ENCODE data around the gene GLB1L2. TPM values are rescaled to one million over a fixed set of nuclear protein-coding genes. Genes with fewer than 3 reads are reported as not detected.

GLB1L2 gene
- total and polyA plus RNA-seq, 2 of the 4 experiments (the other 2 are of a cell fraction): under 0.01 to 0.26 TPM

DNA sequence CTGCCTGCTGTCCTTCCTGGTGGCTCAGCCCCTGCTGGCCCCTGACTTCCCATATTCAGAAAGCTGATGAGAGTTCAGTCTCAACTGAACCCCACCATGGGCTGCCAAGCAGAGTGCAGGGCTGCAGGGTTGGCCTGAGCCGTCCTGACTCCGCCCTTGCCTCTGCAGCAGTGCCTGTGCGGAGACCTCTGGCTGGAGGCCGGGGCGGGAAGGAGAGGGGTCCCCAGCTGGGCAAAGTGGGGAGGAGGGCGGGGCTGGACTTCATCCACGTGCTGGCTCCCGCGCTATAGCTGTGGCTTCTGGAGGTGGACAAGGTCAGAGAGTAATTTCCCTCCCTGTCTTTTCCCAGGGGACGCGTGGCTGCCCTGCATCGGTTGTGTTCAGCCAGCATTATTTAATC, 42.0 kb upstream of the GLB1L2 start:
- no peaks in the 10 kb centered on the region for H3K27me3 ChIP-seq (ENCODE audit: control insufficient read depth, insufficient read depth, low read length)
- dilution Hi-C loops (cut with HindIII; ENCODE audit: low sequenced_read_pairs, unreplicated experiment): no loop called here
- H3K4me2 ChIP-seq (ENCODE audit: low read depth, low read length): no peak overlapping the region
- no peak overlapping the region for H2AK5ac ChIP-seq (ENCODE audit: low read depth, low read length)
- H4K91ac ChIP-seq (ENCODE audit: insufficient read depth, low read depth, low read length): no peak overlapping the region
- CTCF ChIA-PET: no interaction called here
- no peaks in the 10 kb centered on the region for H3K4me1 ChIP-seq (ENCODE audit: control insufficient read depth, insufficient read depth, low read length)
- POLR2A ChIA-PET (ENCODE audit: unreplicated experiment): no interaction called here
- no peaks in the 10 kb centered on the region; the same call in 1 of the 2 replicates for H3K9me3 ChIP-seq (ENCODE audit: control insufficient read depth, insufficient read depth, low read length)
- H3K4ac ChIP-seq (ENCODE audit: low read depth, low read length): no peak overlapping the region
- BruUV-seq (replicated peaks): no TSS peak
- no peak overlapping the region for H2BK20ac ChIP-seq (ENCODE audit: low read depth, low read length)
- H3K4me3 ChIP-seq (ENCODE audit: insufficient read depth, low read depth, low read length): no peak overlapping the region
- DNase-seq (no peak), ATAC-seq (ENCODE audit: low read depth) (no peak)
- no peaks in the 10 kb centered on the region for H3K36me3 ChIP-seq (ENCODE audit: control insufficient read depth, insufficient read depth, low read length)
- no peak overlapping the region for H2AK9ac ChIP-seq (replicated peaks; ENCODE audit: low read depth, low read length, poor library complexity)
- no peak overlapping the region for H3K23ac ChIP-seq (ENCODE audit: low read depth, low read length)
- no peak overlapping the region for H3K18ac ChIP-seq (ENCODE audit: low read depth, low read length)
- no peak overlapping the region for H3K27ac ChIP-seq (ENCODE audit: insufficient read depth, low read length)
- TF ChIP-seq SMC3 (IDR thresholded peaks at IDR 0.05; ENCODE audit: low read depth, low read length): no peak
- TF ChIP-seq NFE2L2 (IDR thresholded peaks at IDR 0.05; ENCODE audit: low read depth, low read length): no peak
- no peak for TF ChIP-seq CHD1 (IDR thresholded peaks at IDR 0.05; ENCODE audit: low read depth, low read length)
- no peak for TF ChIP-seq RCOR1 (IDR thresholded peaks at IDR 0.05; ENCODE audit: insufficient replicate concordance, low read length)
- TF ChIP-seq BHLHE40 (IDR thresholded peaks at IDR 0.05; ENCODE audit: low read depth, low read length): no peak
- no peak for TF ChIP-seq RFX5 (IDR thresholded peaks at IDR 0.05; ENCODE audit: low read depth, low read length)
- no peak for TF ChIP-seq FOS (IDR thresholded peaks at IDR 0.05; ENCODE audit: low read depth, low read length)
- TF ChIP-seq MAZ (IDR thresholded peaks at IDR 0.05; ENCODE audit: borderline replicate concordance, low read depth, low read length): no peak
- TF ChIP-seq, protein P1, sequence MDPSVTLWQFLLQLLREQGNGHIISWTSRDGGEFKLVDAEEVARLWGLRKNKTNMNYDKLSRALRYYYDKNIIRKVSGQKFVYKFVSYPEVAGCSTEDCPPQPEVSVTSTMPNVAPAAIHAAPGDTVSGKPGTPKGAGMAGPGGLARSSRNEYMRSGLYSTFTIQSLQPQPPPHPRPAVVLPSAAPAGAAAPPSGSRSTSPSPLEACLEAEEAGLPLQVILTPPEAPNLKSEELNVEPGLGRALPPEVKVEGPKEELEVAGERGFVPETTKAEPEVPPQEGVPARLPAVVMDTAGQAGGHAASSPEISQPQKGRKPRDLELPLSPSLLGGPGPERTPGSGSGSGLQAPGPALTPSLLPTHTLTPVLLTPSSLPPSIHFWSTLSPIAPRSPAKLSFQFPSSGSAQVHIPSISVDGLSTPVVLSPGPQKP (IDR thresholded peaks at IDR 0.05; ENCODE audit: borderline replicate concordance, low read depth, low read length): no peak
- TF ChIP-seq POLR2A (IDR thresholded peaks at IDR 0.05; ENCODE audit: low read depth, low read length): no peak
- H2BK5ac ChIP-seq (ENCODE audit: low read depth, low read length, poor library complexity, severe bottlenecking): no peak overlapping the region
- no peaks in the 10 kb centered on the region for H3K79me1 ChIP-seq (ENCODE audit: low read depth in 1 of 2, low read length in 2 of 2)
- no peak overlapping the region for H2BK15ac ChIP-seq (ENCODE audit: low read depth, low read length)
- no CpG with 5 or more reads among the region's 12 CpGs for WGBS, 2 experiments (ENCODE audit: extremely low coverage in 2 of 2, insufficient read length in 1 of 2)
- H2BK120ac ChIP-seq (ENCODE audit: low read depth, low read length): no peak overlapping the region
- no peak overlapping the region for H4K8ac ChIP-seq (ENCODE audit: low read depth in 2 of 2, low read length in 2 of 2)
- no peak overlapping the region for H4K5ac ChIP-seq (ENCODE audit: low read depth, low read length)
- no peaks in the 10 kb centered on the region for H3K9me1 ChIP-seq (ENCODE audit: insufficient read depth, low read length)
- H2AFZ ChIP-seq (replicated peaks; ENCODE audit: low read length, poor library complexity): no peak overlapping the region
- H3K56ac ChIP-seq (ENCODE audit: extremely low read depth, insufficient read depth, low read length): no peak overlapping the region
- no peak overlapping the region for H3K9ac ChIP-seq (ENCODE audit: low read depth, low read length)
- no peak overlapping the region for H3K14ac ChIP-seq (replicated peaks; ENCODE audit: low read depth, low read length)
- in situ Hi-C loops (cut with MboI; ENCODE audit: low sequenced_read_pairs): no loop called here
- no peaks in the 10 kb centered on the region for H4K20me1 ChIP-seq (ENCODE audit: insufficient read depth, low read length)
- intact Hi-C loops (cut with micrococcal nuclease): no loop called here
